Muscle layer of duodenum (tissue), 2 donors: ENCODE results near the gene CD44.

ENCODE experiments used
- H3K27ac ChIP-seq: one replicate; pipeline ENCODE4 v1.7.0; 2013; ENCODE audit warnings: mild to moderate bottlenecking, low read length
- H3K27me3 ChIP-seq: one replicate; pipeline ENCODE4 v1.7.0; 2013; ENCODE audit warnings: low read depth, mild to moderate bottlenecking, control low read depth, low read length
- H3K36me3 ChIP-seq, 2 donors: one replicate each; pipeline ENCODE4 v1.7.0; 2013; ENCODE audit warnings: low read length in 2 of 2, control low read depth in 1 of 2, mild to moderate bottlenecking in 1 of 2; ENCODE audit not compliant: insufficient read depth in 2 of 2, control insufficient read depth in 1 of 2
- H3K4me1 ChIP-seq, 2 donors: one replicate each; pipeline ENCODE4 v1.7.0; 2013; ENCODE audit warnings: low read length in 2 of 2, mild to moderate bottlenecking in 2 of 2, control low read depth in 1 of 2, moderate library complexity in 1 of 2; ENCODE audit not compliant: insufficient read depth in 2 of 2, control insufficient read depth in 1 of 2
- H3K4me3 ChIP-seq, 2 donors: one replicate each; pipeline ENCODE4 v1.7.0; 2013; ENCODE audit warnings: low read length in 2 of 2, low read depth in 1 of 2, mild to moderate bottlenecking in 1 of 2
- H3K9me3 ChIP-seq, 2 donors: one replicate each; pipeline ENCODE4 v1.7.0; 2013; ENCODE audit warnings: low read length in 2 of 2, control low read depth in 1 of 2, mild to moderate bottlenecking in 1 of 2; ENCODE audit not compliant: control insufficient read depth in 1 of 2
- donor health status: healthy.

The CD44 gene

DNA sequence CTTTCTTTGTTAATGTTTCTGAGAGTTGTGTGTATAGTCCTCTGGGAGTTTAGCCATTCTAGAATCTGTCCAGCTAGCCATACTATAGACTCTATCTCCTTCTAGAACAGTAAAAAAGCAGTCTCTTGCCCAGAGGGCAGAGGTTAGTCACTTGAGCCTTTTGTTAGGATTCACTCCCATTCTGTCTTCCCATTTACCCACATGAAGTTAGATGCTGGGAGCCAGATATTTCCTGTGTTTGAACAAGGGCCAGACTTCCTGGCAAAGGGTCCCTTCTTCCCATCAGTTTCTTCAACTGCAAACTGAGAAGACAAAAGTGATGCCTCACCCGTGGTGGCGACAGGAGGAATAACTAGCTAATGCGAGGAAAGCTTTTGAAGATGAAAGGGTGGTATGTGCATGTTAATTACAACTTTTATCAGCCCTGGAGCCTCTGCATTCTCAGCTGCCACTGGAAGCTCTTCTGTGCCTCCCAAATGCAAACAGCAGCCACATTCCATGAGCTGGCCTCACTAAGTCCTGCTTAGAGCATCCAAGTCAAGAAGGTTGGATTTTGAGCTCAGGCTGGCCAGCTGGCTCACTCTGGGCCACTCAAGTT lies 12.8 kb downstream of the CD44 start:
- no peak overlapping the region for H3K27ac ChIP-seq
- no peaks in the 10 kb centered on the region for H3K27me3 ChIP-seq
- no peak overlapping the region for H3K4me3 ChIP-seq
- no peaks in the 10 kb centered on the region for H3K9me3 ChIP-seq
- H3K4me1 ChIP-seq = peaks cover 7 to 12% of the 10 kb centered on the region in 2 donors
- H3K36me3 ChIP-seq = no peaks in the 10 kb centered on the region

DNA sequence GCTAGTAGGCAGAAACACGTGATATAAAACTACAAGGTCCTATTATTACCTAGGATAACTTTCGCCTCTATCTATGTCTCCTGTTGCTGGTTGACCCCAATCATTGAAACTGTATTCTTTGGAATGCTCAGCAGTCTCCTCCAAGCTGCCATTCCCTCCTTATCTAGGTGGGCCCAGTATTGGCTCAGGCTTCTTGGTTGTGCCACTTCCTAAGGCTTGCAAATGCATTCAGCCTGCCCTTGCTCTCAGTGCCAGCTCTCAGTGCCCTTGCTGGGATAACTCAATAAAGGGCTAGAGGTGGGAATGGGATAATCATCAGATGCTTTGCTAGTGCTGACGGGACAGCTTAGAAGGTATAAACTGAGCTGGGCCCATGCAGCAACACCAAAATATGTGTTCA lies 13.6 kb downstream of the CD44 start:
- Histone ChIP-seq H3K36me3 (no peaks in the 10 kb centered on the region), H3K4me1 (peaks cover 3 to 14% of the 10 kb centered on the region in 2 donors), H3K27ac (no peak overlapping the region)

DNA sequence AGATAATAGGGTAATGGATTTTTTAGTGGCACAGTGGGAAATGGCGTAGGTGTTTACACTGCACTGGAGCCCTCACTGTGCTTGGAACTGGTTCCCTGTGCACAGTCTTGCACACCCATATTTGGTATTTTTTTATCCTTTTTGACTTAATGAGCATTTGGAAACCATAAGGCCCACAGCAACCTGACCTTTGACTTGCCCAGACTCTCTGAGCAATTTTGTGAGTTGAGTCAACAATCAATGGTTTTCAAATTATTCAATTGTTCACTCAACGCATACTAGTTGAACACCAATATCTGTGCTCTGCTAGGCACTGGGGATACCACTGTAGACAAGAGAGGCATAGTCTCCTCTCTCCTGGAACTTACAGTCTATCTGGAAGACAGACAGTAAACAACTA lies 14.3 kb downstream of the CD44 start:
- Histone ChIP-seq H3K36me3 (no peaks in the 10 kb centered on the region), H3K9me3 (no peaks in the 10 kb centered on the region), H3K4me3 (no peak overlapping the region), H3K4me1 (peaks cover 6 to 21% of the 10 kb centered on the region in 2 donors), H3K27ac (no peak overlapping the region), H3K27me3 (no peaks in the 10 kb centered on the region)

More for the DNA sequence above, 13.6 kb downstream of the CD44 start:
- Histone ChIP-seq H3K27me3 (no peaks in the 10 kb centered on the region), H3K9me3 (no peaks in the 10 kb centered on the region), H3K4me3 (no peak overlapping the region)

DNA sequence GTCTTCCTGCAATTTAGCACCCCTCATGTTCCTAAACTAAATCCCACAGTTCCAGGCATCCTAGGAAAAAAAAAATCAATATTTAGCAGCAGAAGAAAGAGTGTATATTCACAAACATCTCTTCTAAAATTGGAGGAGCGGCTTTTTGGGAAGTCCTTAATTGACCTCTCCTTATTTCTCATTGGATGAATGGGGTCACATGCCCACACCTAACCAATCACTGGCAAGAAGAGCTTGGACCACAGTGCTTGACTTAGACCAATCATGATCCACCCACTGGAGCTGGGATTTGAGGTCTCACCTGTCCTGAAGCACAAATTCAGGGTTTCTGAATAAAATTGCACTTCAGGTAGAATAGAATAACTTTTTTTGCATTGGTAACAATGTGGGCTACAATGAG lies 16.0 kb downstream of the CD44 start:
- H3K27ac ChIP-seq = no peak overlapping the region
- no peak overlapping the region for H3K4me3 ChIP-seq
- peaks cover 21 to 32% of the 10 kb centered on the region in 2 donors for H3K4me1 ChIP-seq
- H3K9me3 ChIP-seq = no peaks in the 10 kb centered on the region
- no peaks in the 10 kb centered on the region for H3K27me3 ChIP-seq
- no peaks in the 10 kb centered on the region for H3K36me3 ChIP-seq

DNA sequence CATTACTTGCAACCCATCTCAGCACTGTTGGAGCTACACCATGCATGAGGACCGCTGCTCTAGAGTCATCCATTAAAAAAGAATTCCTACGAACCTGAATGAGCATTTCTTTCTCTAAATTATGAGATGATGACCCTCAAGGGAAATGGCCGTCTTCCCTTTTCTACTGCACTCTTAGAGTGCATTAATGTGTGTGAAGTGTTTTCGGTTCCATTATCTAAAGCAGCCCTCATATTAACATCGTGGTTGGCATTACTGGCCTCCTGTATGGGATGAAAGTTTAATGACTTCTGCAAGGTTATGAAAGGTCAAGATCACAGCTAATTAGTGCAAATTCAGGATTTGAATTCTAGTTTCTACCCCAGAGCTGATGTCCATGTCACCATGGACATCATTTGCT lies 16.7 kb downstream of the CD44 start:
- H3K27me3 ChIP-seq = no peaks in the 10 kb centered on the region
- H3K4me3 ChIP-seq = no peak overlapping the region
- peaks cover 21 to 32% of the 10 kb centered on the region in 2 donors for H3K4me1 ChIP-seq
- H3K9me3 ChIP-seq = no peaks in the 10 kb centered on the region
- no peak overlapping the region for H3K27ac ChIP-seq
- no peaks in the 10 kb centered on the region for H3K36me3 ChIP-seq

DNA sequence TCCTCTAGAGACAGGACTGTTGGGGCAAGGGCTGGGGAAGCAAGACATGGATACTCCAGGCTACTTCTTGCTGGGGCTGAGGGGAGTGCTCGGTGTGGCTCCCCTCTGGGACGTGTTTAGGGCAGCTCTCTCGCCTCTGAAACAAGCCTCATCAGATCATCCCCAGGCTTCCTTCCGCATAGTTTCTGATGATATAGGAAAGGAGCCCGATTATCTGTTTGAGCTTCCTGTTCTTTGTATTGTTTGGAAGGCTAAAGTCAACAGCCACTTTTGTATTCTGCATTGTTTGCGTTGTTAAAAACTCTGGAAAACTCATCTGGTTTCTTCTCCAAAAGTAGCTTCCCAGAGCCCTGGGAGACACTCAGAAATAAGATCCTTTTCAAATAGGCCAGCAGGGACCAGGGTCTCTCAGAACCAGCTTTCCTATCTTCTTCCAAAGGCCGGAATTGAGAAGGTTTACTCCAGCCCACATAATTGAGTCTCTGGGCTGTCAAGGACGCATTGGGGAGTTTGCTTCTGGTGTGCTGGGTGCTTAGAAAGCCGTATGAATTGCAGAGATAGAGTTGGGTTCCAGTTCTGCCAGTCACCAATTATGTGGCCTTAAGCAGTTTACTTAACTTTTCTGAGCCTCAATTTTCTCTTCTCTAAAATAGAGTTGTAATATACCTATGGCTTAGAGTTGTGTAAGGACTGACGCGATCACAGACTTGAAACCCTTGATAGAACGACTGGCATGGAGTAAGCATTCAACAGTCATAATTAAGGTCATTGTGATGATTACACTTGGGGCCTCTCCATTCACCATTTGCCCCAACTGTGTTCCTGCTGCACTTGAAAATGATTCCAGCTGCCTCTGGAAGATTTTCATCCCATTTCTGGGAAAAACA lies 19.1 kb downstream of the CD44 start:
- Histone ChIP-seq H3K4me3 (no peak overlapping the region), H3K27me3 (no peaks in the 10 kb centered on the region), H3K9me3 (no peaks in the 10 kb centered on the region), H3K27ac (peak overlapping the region; percentile 61), H3K4me1 (peaks cover 24 to 32% of the 10 kb centered on the region in 2 donors), H3K36me3 (peaks cover 0 to 3% of the 10 kb centered on the region in 2 donors)

DNA sequence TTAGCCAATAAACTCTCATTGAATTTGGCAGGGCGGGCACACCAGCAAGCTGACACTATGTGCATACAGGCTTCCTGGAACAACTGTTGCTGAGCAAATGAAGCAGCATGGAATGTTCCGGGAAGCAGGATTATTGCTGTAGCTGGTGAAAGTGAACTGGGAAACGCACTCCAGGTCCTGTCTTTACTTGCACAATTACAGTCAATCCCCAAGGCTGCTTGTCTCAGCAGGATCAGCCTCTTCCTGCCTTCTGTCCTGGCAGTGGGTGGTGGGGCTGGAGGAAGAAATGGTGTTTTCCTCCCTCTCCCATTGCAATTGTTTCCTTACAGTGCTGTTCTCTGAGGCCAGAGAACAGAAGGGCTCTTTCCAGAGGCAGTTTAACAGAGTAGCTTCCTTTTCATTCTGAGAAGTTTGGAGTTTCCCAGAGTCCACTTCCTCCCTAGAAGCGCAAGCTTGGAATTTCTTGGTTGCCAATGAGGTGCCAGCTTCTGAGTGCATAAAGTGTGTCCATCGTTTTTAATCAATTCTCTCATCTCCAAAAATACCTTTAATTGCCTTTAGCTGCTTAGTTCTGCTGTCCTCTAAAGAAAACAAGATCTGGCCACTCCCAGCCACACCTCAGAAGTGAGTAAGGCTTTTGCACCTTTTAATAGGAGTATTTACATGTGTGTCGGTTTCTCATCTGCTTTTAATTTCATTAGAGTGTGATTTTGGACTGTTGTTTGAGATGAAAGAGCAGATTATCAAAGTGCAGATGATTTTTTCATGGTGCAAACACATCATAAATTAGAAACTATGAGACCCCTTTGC lies 19.9 kb downstream of the CD44 start:
- Histone ChIP-seq H3K27ac (peak overlapping the region; percentile 61), H3K9me3 (no peaks in the 10 kb centered on the region), H3K4me3 (no peak overlapping the region), H3K4me1 (peaks cover 24 to 41% of the 10 kb centered on the region in 2 donors), H3K36me3 (peaks cover 0 to 3% of the 10 kb centered on the region in 2 donors), H3K27me3 (no peaks in the 10 kb centered on the region)

DNA sequence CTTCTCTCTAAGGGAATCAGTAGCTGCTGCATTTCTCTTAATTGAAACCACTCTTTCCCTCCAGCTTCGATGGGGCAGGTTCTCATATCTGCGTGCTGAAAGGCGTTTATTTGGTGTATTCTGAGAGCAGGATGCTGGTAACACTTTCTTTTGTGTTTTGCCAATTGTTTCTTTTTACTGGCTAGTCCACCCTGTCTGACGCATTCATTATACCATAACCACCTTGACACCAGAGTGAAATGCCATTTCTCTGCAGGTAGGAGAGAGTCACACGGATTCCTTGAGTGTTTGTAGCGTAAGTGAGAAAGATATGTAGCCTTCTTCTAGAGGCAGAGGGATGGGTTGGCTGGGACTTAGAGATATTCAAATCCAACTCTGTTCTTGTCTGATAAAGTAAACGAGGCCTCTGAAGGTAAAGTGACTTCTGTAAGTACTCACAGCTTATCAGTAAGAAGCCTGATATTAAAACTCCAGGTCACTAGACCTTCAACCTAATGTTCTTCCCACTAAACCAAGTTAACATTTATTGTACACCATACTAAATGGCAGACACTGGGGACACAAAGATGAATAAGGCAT lies 21.4 kb downstream of the CD44 start:
- peaks cover 0 to 3% of the 10 kb centered on the region in 2 donors for H3K36me3 ChIP-seq
- no peaks in the 10 kb centered on the region for H3K27me3 ChIP-seq
- H3K27ac ChIP-seq = no peak overlapping the region
- peaks cover 31 to 49% of the 10 kb centered on the region in 2 donors for H3K4me1 ChIP-seq
- H3K4me3 ChIP-seq = no peak overlapping the region
- no peaks in the 10 kb centered on the region for H3K9me3 ChIP-seq

DNA sequence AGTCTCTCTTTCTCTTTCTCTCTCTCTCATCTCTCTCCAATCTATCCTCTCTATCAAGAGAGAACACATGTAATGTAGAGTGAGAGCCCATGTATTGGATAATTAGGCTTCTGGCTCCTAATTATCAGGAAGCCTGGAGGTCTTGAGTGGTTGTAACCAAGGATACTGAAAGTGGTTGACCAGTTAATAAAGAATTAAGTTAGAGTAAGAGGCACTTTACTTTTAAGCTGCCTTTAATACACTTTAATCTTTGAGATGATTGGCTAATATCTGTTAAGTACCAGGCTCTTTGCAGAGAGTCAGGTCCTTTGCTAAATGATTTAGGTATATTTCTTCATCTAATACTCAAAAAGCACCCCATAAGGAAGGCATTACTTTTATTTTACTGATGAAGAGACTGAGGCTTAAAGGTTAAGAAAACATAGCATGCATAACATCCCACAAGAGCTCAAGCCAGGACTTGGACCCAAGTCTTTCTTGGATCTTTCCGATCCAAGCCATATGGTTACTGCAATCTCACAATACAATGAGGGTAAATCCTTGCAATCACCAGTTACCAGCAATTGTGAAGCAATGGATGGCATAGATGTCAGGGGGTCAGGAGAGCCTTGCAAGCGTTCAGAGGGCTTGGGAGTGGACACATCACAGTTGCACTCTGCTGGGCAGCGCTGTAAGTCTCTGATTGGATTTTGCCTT lies 22.1 kb downstream of the CD44 start:
- H3K4me3 ChIP-seq = no peak overlapping the region
- H3K27me3 ChIP-seq = no peaks in the 10 kb centered on the region
- H3K27ac ChIP-seq = no peak overlapping the region
- H3K4me1 ChIP-seq = peaks cover 32 to 46% of the 10 kb centered on the region in 2 donors
- H3K36me3 ChIP-seq = peaks cover 0 to 3% of the 10 kb centered on the region in 2 donors
- H3K9me3 ChIP-seq = no peaks in the 10 kb centered on the region

DNA sequence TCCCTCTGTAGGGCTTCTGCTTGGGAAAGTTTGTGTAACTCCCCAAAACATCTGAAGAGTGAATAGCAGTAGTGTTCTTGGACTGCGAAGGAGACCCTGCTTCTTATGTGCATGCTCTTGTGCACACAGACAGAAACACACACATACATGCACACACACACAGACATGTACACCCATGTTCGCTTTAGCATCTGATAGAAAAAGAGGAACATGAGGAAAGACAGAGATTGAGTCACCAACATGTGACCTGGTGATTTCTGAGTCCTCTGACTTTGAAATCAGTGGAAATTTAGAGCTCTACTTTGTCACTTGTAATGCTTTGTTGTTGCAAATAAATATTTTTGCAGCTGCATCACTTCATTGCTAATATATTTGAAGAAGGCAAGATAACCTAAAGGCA lies 23.8 kb downstream of the CD44 start:
- no peaks in the 10 kb centered on the region for H3K27me3 ChIP-seq
- H3K9me3 ChIP-seq = no peaks in the 10 kb centered on the region
- no peak overlapping the region for H3K4me3 ChIP-seq
- peaks cover 3 to 13% of the 10 kb centered on the region in 2 donors for H3K36me3 ChIP-seq
- H3K27ac ChIP-seq = no peak overlapping the region
- H3K4me1 ChIP-seq = peaks cover 47 to 57% of the 10 kb centered on the region in 2 donors
